HTERT RPE-1 (cell line): ENCODE measurements around the gene PTBP1.

Experiments used
- in situ Hi-C: fragments of 300-500 bp; cut with MboI; formaldehyde crosslinking; loops from 4 replicates; pipeline ENCODE4 v1.14.3; 2020; ENCODE audit warnings: low sequenced_read_pairs

The PTBP1 gene

GRCh38 chr19:795691-796581 is 1.3 kb upstream of the PTBP1 start:
- in situ Hi-C loops: no loop called here

DNA sequence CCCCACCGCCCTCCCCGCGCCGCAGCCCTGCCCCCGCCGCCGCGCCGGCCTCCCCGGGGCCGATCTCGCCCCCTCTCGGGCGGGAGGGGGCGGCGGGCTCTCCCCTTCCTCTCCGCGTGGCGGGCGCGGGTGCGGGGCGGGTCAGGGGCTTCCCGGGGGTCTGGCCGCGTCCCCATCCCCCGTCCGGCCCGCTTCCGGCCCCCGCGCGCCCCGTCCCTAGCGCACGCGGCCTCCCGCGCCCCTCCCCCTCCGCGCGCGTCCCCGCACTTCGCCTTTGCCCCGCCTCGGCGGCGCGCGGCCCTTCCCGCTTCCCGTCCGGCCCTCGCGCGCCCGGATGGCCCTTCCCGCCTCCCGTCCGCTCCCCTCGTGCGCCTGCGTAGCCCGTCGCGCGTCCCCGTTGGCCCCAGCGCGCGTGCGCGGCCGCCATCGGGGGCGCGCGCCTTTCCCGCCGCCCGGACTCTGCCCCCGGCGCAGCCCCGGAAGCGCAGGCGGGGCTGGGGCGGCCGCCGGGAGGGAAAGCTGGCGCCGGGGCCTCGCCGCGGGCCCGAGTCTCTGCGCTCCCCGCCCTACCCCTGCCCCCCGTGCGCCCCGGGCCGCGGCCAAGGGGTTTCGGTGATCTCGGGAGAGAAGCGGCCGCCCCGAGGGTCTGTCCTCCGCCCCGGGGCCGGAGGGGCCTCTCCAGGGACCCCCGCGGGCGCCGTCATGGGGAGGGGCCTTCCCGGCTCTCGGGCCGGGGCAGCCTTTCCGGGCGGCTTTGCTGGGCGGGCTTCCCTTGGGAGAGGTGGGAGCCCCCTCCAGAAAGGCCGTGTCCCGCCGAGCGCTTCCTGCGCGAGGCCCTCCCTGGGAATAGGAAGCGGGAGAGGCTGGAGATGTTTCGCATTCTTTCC is 519 bp downstream of the PTBP1 start:
- in situ Hi-C loops: no loop called here

DNA sequence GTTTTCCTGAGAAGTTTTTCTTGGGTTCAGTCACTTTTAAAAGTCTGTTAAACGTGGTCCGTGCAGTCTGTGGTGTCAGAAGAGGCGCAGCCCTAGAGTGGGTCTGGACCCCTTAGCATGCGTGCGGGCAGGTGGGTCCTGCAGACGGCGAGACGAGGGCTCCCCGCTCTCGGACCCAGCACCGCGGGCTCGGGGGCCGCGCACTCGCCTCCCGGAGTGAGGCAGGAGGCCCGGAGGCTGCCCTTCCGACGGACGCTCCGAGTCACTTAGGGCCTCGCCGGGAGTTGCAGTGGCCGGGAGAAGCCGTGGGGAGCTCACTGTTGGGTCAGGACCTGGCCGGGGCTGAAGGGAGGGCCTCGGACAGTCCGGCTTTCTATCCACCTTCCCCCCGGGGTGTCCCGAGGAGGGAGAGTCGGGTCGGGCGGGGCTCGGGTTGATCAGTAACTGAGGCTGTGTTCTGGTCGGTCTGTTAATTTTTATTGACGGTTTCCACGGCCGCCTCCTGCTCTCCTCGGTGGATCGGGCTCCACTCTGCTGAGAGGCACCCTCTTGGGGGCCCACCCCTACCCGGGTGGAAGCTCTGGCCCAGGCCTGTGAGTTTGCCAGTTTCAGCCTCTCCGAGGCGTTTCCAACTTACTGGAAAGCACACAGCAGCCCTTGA is 1.3 kb downstream of the PTBP1 start:
- in situ Hi-C loops: no loop called here

GRCh38 chr19:799076-799881 is 2.0 kb downstream of the PTBP1 start:
- in situ Hi-C loops: no loop called here

DNA sequence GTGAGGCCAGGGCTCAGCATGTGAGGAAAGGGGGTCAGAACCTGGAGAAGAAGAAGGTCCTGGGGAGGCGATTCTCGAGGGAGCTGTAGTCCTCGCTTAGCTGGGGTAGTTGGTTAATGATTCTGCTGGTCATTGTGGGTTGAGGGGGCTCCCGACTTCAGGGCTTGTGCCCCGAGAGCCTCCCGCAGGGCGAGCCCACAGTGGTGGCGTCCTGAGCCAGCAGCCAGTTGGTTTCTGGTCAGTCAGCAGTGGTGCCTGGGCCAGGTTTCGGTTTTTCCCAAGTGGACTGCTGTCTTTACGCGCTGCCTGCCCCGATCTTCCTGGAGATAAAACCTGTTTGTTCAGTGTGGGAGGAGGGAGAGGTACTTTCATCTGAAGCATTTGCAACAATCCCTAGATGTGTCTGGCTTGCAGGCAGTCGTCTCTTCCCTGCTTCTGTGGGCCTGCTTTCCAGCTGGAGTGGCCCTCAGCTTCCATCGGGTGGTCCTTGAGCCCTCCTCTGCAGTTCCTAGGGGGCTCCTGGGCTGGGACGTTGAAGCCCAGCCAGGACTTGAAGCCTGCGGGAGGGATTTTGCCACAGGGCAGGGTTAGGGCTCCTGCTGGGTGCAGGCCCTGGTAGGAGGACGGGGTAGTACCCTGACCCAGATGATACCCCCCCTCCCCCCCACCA is 3.2 kb downstream of the PTBP1 start:
- in situ Hi-C loops: no loop called here

GRCh38 chr19:801030-801860 is 4.0 kb downstream of the PTBP1 start:
- in situ Hi-C loops: no loop called here

GRCh38 chr19:801861-802497 is 4.7 kb downstream of the PTBP1 start:
- in situ Hi-C loops: no loop called here

GRCh38 chr19:802498-803098 is 5.3 kb downstream of the PTBP1 start:
- in situ Hi-C loops: no loop called here

- in situ Hi-C loops: no loop called here
Observed at GRCh38 chr19:803099-803561, 5.9 kb downstream of the PTBP1 start.

DNA sequence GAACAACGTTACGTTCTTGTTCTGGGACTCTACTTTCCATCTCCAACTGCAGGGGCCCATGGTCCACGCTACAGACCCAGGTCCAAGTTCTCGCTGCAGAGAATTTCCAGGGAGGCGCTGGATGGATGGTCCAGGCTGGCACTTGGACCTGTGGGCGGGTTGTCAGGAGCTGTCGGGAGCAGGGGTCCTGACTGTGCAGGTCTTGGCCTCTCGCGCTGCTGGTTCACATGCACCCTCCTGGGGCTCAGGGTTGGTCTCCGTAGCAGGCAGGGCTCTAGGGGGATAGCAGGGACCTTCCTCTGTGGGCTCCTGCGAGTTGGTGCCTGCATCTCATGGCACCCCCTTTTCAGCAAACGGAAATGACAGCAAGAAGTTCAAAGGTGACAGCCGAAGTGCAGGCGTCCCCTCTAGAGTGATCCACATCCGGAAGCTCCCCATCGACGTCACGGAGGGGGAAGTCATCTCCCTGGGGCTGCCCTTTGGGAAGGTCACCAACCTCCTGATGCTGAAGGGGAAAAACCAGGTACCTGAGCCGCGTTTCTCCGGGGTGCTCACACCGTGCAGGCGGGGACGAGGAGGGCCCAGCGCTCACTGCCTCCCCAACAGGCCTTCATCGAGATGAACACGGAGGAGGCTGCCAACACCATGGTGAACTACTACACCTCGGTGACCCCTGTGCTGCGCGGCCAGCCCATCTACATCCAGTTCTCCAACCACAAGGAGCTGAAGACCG is 6.6 kb downstream of the PTBP1 start:
- in situ Hi-C loops: no loop called here

GRCh38 chr19:804419-805165 is 7.3 kb downstream of the PTBP1 start:
- in situ Hi-C loops: no loop called here

DNA sequence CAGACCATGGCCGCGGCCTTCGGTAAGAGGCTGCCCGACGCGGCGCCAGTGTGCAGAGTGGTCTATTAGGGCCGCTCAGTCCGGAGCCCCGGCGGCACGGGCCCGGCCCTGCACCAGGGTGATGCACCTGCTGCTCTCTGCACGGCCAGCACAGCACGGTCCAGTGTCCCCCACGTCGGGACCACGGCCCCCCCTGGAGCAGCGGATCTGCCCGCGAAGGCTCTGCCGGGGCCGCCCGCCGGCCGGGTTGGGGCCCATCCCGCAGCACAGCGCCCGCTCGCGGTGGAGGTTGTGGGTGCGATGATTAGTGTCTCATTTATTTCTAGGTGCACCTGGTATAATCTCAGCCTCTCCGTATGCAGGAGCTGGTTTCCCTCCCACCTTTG is 7.9 kb downstream of the PTBP1 start:
- in situ Hi-C loops: no loop called here

DNA sequence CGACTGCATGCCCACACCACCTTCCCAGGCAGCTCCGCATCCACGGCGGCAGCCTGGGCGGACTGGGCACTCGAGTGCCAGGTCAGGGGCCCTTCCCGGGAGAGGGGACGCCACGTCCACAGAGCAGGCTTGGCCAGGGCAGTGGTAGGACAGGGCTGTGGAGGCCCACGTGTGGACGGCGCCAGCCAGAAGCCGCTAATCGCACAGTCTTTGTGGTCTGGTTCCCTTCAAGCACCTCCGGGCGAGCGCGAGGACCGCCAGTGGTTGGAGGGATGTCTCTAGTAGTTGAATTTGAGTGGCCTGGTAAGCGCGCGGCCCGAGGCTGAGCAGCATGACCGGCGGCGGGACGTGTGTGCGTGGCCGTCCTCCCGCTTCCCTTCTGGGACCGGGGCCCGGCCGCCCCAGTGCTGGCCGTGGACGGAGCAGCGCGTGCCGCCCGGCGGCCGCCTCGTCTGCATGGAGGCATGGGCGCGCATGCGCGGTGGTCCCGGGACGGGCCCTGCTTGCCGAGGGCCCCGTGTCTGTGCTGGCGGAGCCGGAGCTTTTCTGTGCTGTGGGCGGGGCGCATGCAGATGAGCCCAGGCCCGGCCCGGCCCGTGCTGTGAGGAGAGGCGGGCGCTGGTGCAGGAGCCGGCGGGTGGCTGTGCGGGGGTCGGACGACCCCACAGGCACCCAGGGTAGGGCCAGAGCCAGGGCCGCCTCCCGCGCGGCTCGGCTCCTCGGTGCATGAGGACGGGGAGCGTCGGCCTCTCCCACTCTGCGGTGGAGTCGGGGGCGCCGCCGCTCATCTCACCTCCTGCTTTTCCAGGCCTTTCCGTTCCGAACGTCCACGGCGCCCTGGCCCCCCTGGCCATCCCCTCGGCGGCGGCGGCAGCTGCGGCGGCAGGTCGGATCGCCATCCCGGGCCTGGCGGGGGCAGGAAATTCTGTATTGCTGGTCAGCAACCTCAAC is 8.6 kb downstream of the PTBP1 start:
- in situ Hi-C loops: no loop called here

- in situ Hi-C loops: no loop called here
Observed at GRCh38 chr19:806815-807421, 9.7 kb downstream of the PTBP1 start.
